Islet precursor cell (in vitro differentiated cells): ENCODE measurements around the gene TMEM59L.
A peak's percentile ranks its signal among the peaks of the same experiment; 100 is the strongest.

Experiments
- DNase-seq: peaks from one replicate; pipeline ENCODE4 v3.0.0-alpha.2; 2018

Gene TMEM59L

GRCh38 chr19:18660051-18660910 is 47.6 kb downstream of the TMEM59L start:
- peak; percentile 87 for DNase-seq

DNA sequence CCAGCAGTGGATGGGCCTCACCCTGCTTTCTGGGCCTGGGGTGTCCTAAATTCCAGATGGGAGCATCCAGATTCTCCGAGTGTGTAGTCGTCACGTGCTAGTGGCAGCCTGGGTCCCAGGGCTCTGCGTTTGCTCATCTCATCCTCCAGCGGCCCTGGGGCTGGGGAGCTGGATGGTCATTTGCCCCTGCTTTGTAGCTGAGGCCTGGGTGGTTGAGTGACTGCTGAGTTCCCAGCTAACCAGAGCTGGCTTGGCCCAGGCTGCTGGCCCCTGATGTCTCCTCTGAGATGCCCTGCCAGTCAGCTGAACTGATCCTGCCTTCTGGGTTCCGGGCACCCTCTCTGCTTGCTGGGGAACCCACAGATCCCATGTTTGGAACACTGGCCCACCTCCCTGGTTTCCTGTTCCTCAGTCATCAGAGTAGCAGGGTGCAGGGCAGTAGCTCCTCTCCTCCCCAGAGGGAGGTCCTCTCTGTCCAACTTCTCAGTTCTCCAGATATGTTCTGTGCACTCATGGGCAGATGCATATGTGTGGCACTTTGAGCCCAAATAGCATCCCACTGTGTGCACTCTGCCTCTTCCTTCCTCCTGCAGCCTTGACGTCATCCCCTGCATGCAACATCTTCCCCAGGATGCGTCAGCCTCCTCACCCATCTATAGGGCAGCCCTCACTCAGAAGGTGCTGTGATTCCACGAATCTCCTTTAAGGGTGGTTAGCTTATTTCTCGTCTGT is 48.4 kb downstream of the TMEM59L start:
- no peak for DNase-seq

- DNase-seq = peak; percentile 67
These were observed 50.5 kb downstream of the TMEM59L start for GRCh38 chr19:18662972-18663732.

DNA sequence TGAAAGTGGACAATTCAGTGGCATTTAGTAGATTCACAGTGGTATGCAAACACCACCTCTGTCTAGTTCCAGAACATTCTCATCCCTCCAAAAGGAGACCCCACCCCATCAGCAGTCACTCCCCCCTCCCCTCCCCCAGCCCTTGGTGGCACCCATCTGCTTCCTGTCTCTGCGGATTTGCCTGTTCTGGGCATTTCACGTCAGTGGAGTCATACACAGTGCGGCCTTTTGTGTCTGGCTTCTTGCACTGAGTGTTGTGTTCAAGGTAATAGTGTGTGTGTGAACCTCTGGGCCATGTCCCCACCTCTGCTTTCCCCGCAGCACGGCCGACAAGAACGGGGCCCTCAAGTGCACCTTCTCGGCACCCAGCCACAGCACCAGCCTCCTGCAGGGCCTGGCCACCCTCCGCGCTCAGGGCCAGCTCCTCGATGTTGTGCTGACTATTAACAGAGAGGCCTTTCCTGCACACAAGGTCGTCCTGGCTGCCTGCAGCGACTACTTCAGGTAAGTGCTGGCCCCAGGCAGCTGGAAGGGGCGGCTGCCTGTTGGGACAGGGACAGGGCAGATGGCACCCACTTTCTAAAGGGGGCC is 51.4 kb downstream of the TMEM59L start:
- peak; percentile 59 for DNase-seq

DNA sequence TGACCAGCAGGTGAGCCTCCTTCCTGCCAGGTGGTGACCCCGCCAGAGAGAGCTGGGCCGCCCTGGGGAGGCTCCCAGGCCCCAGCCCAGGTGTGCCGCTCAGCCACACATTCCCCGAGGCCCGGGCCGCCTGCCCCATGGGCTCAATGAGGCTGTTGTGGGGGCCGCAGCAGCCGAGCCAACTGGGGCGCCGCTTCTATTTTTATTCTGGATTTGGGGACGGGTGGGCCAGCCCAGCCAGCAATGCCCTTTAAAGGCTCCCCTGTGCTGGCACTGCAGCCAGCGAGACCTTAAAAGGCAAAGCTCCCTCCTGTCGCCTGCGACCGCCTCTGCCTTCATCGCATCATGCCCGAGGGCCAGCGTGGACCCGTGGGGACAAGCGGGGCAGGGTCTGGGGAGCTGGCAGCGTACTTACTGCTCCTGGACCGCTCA is 53.1 kb downstream of the TMEM59L start:
- no peak for DNase-seq

- DNase-seq = no peak
These were observed 53.6 kb downstream of the TMEM59L start for GRCh38 chr19:18666317-18666716.

- DNase-seq = no peak
These were observed 54.1 kb downstream of the TMEM59L start for GRCh38 chr19:18666784-18667183.

GRCh38 chr19:18667531-18668251 is 55.0 kb downstream of the TMEM59L start:
- no peak for DNase-seq

DNA sequence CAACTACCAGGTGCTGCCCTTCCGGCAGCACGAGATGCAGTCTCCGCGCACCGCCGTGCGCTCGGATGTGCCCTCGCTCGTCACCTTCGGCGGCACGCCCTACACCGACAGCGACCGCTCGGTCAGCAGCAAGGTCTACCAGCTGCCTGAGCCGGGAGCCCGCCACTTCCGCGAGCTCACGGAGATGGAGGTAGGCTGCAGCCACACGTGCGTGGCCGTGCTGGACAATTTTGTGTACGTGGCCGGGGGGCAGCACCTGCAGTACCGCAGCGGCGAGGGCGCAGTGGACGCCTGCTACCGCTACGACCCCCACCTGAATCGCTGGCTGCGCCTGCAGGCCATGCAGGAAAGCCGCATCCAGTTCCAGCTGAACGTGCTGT is 55.6 kb downstream of the TMEM59L start:
- DNase-seq = no peak

- no peak for DNase-seq
These were observed 56.3 kb downstream of the TMEM59L start for GRCh38 chr19:18668744-18669523.

- DNase-seq = no peak
These were observed 56.8 kb downstream of the TMEM59L start for GRCh38 chr19:18669524-18669817.

DNA sequence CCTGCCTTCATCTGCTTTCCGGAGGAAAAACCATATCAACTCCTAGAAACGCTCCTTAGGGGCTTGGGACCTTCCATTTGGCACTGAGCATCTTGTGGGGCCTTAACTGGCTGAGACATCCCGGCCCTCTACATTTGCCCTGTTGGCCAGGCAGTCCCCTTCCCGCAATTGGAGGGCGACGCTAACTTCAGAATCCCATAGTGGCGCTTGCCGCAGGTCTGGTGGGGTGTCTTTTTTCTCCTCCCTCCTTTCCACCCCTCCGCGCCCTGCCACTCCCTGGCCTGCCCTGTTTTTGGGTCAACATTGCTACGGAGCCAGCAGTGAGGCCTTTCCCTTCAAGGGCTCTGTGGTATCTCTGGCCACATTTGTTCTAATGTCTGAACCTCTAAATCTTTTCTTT is 57.2 kb downstream of the TMEM59L start:
- no peak for DNase-seq

DNA sequence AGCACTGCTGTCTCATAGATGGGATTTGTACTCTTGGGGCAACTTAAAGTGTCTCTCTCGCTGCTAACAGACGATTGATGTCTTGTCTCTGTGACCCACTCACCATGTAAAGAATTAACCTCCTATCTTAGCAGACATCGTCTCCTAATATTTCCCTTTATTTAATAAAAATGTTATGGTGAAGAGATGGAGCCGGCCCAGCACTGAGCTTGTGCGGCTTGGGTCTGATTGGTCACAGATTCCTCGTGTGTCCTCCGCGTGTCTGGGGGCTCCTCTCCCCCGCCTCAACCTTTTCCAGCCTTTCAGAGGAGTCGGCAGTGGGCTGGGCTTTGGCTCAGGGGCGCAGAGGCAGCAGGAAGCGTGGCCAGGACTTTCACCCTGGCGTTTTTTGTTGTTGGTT is 57.6 kb downstream of the TMEM59L start:
- no peak for DNase-seq
